H1 (cell line): ENCODE measurements around the gene SQOR.

Experiments
- CEBPB ChIP-seq: IDR thresholded peaks from 2 replicates; pipeline ENCODE4 v1.6.1; 2012; ENCODE audit warnings: low read depth, low read length
- CTCF ChIP-seq, 3 experiments: IDR thresholded peaks; 1 replicate in 2 of 3; 2 replicates in 1 of 3; pipeline versions ENCODE4 v1.5.1 to v1.6.1; 2011; ENCODE audit warnings: low read length in 3 of 3, mild to moderate bottlenecking in 3 of 3, inconsistent platforms in 2 of 3, low read depth in 1 of 3, moderate library complexity in 1 of 3; ENCODE audit not compliant: insufficient read depth in 1 of 3; ENCODE audit errors: control extremely low read depth in 1 of 3
- EGR1 ChIP-seq: IDR thresholded peaks from 2 replicates; pipeline ENCODE4 v1.6.1; 2011; ENCODE audit warnings: low read depth, low read length, borderline replicate concordance
- EZH2 ChIP-seq: fragments of 200-600 bp; sonication (generic); IDR thresholded peaks from 2 replicates; pipeline ENCODE4 v1.7.1; 2012; ENCODE audit warnings: low read depth, mild to moderate bottlenecking, moderate library complexity, low read length, inconsistent platforms; ENCODE audit not compliant: severe bottlenecking
- KDM1A ChIP-seq: fragments of 200-600, 300-600 bp; sonication (generic); IDR thresholded peaks from 2 replicates; pipeline ENCODE4 v1.7.1; 2016; ENCODE audit warnings: mild to moderate bottlenecking, low read length, borderline replicate concordance
- MAX ChIP-seq: IDR thresholded peaks from 2 replicates; pipeline ENCODE4 v1.6.1; 2012; ENCODE audit warnings: inconsistent platforms
- POLR2A ChIP-seq, 2 experiments: IDR thresholded peaks; 1 replicate in 1 of 2; 2 replicates in 1 of 2; pipeline ENCODE4 v1.6.1; 2011; ENCODE audit warnings: low read depth in 2 of 2, low read length in 2 of 2, mild to moderate bottlenecking in 2 of 2; ENCODE audit errors: control extremely low read depth in 1 of 2
- TAF1 ChIP-seq: IDR thresholded peaks from 2 replicates; pipeline ENCODE4 v1.6.1; 2011; ENCODE audit warnings: mild to moderate bottlenecking, low read depth, low read length

GRCh38 chr15:45586125-45586524 is 48.7 kb upstream of the SQOR start:
- TF ChIP-seq TAF1 (no peak), CTCF (IDR thresholded peaks at IDR 0.05; ENCODE audit: control extremely low read depth in 1 of 3, insufficient read depth in 1 of 3, low read depth in 1 of 3, low read length in 3 of 3) (no peak), MAX (no peak), EGR1 (no peak), POLR2A (IDR thresholded peaks at IDR 0.05; ENCODE audit: control extremely low read depth in 1 of 2, low read depth in 2 of 2, low read length in 2 of 2) (no peak), EZH2 (no peak), CEBPB (no peak), KDM1A (no peak)
